WTC11 (cell line): ENCODE measurements around the gene RASL12. TPM values are rescaled to one million over a fixed set of nuclear protein-coding genes. Genes with fewer than 3 reads are reported as not detected.

Source experiments
- ATAC-seq: fragments of 200-7000 bp; cut with Tn5 transposase; 2 replicates; pipeline ENCODE4 v1.10.0; 2021; ENCODE audit warnings: mild to moderate bottlenecking, moderate library complexity
- CTCF ChIA-PET: fragments of 300-600 bp; sonication (Branson Sonifier 250); formaldehyde crosslinking; loops from one replicate; lab custom pipeline; 2021; ENCODE audit warnings: antibody characterized with exemption; lab: Charles Lee
- POLR2A ChIA-PET: fragments of 350-600 bp; sonication (Branson Sonifier 250); formaldehyde crosslinking; loops from one replicate; lab custom pipeline; 2021; ENCODE audit warnings: antibody characterized with exemption; lab: Charles Lee
- DNase-seq: peaks from one replicate; pipeline ENCODE4 v3.0.0; 2021; ENCODE audit warnings: low spot score
- H3K27ac Mint-ChIP-seq: 2 replicates; pipeline ENCODE4 v1.8.0; 2021; ENCODE audit warnings: mixed read lengths
- H3K27me3 Mint-ChIP-seq: 2 replicates; pipeline ENCODE4 v1.8.0; 2021; ENCODE audit warnings: low read depth, mild to moderate bottlenecking, moderate library complexity, mixed read lengths
- H3K36me3 Mint-ChIP-seq: 2 replicates; pipeline ENCODE4 v1.8.0; 2021; ENCODE audit warnings: mixed read lengths
- H3K4me1 Mint-ChIP-seq: 2 replicates; pipeline ENCODE4 v1.8.0; 2022; ENCODE audit warnings: mixed read lengths
- H3K4me3 Mint-ChIP-seq: 2 replicates; pipeline ENCODE4 v1.8.0; 2021; ENCODE audit warnings: mild to moderate bottlenecking, moderate library complexity, mixed read lengths
- H3K9me3 Mint-ChIP-seq: 2 replicates; pipeline ENCODE4 v1.8.0; 2021; ENCODE audit warnings: mixed read lengths
- ATF6 ChIP-seq: sonication (generic); formaldehyde crosslinking; IDR thresholded peaks from 2 replicates; pipeline ENCODE4 v1.8.1; 2023; ENCODE audit warnings: mild to moderate bottlenecking, missing genetic modification reagents
- E2F5 ChIP-seq: sonication (generic); formaldehyde crosslinking; IDR thresholded peaks from 2 replicates; pipeline ENCODE4 v1.8.1; 2022; ENCODE audit warnings: mild to moderate bottlenecking, moderate library complexity, missing genetic modification reagents
- ETV6 ChIP-seq: sonication (generic); formaldehyde crosslinking; IDR thresholded peaks from 2 replicates; pipeline ENCODE4 v1.8.1; 2022; ENCODE audit warnings: mild to moderate bottlenecking, missing genetic modification reagents
- GRHL2 ChIP-seq: fragments of 250-450 bp; sonication (Bioruptor Pico); IDR thresholded peaks from 2 replicates; pipeline ENCODE4 v1.8.0; 2022; ENCODE audit warnings: mild to moderate bottlenecking, moderate library complexity; ENCODE audit not compliant: insufficient replicate concordance, severe bottlenecking
- KAT7 ChIP-seq: sonication (generic); formaldehyde crosslinking; IDR thresholded peaks from 2 replicates; pipeline ENCODE4 v1.8.1; 2023; ENCODE audit warnings: missing genetic modification reagents, mild to moderate bottlenecking, borderline replicate concordance
- MXD4 ChIP-seq: fragments of 250-450 bp; sonication (Bioruptor Pico); IDR thresholded peaks from 2 replicates; pipeline ENCODE4 v1.8.0; 2021; ENCODE audit warnings: mild to moderate bottlenecking, moderate library complexity, borderline replicate concordance
- NFYB ChIP-seq: sonication (generic); formaldehyde crosslinking; conservative IDR thresholded peaks from 2 replicates; pipeline ENCODE4 v1.8.0; 2022; ENCODE audit warnings: low read depth, missing genetic modification reagents
- NR3C1 ChIP-seq: sonication (generic); formaldehyde crosslinking; conservative IDR thresholded peaks from 2 replicates; pipeline ENCODE4 v1.8.1; 2023; ENCODE audit warnings: low read depth, mild to moderate bottlenecking, missing genetic modification reagents
- RELA ChIP-seq: sonication (generic); formaldehyde crosslinking; IDR thresholded peaks from 2 replicates; pipeline ENCODE4 v1.8.1; 2022; ENCODE audit warnings: missing genetic modification reagents, mild to moderate bottlenecking, borderline replicate concordance
- SP1 ChIP-seq: sonication (generic); formaldehyde crosslinking; conservative IDR thresholded peaks from 2 replicates; pipeline ENCODE4 v1.8.1; 2022; ENCODE audit warnings: missing genetic modification reagents
- TCF7 ChIP-seq: sonication (generic); formaldehyde crosslinking; IDR thresholded peaks from 2 replicates; pipeline ENCODE4 v1.8.0; 2022; ENCODE audit warnings: mild to moderate bottlenecking, low read depth, missing genetic modification reagents, moderate library complexity
- TP53 ChIP-seq: sonication (generic); formaldehyde crosslinking; IDR thresholded peaks from 2 replicates; pipeline ENCODE4 v1.8.1; 2023; ENCODE audit warnings: mild to moderate bottlenecking, missing genetic modification reagents
- ZNF219 ChIP-seq: sonication (generic); formaldehyde crosslinking; IDR thresholded peaks from 2 replicates; pipeline ENCODE4 v1.8.0; 2023; ENCODE audit warnings: missing genetic modification reagents, mild to moderate bottlenecking, borderline replicate concordance
- ZNF263 ChIP-seq: sonication (generic); formaldehyde crosslinking; IDR thresholded peaks from 2 replicates; pipeline ENCODE4 v1.8.1; 2022; ENCODE audit warnings: low read depth, mild to moderate bottlenecking, moderate library complexity, missing genetic modification reagents
- total RNA-seq: library from RNA; stranded (reverse); gene quantifications from 3 replicates; pipeline ENCODE4 v1.2.3, GENCODE V29; 2021
- TF ChIP-seq, protein P1 (sequence below): sonication (generic); formaldehyde crosslinking; IDR thresholded peaks from 2 replicates; pipeline ENCODE4 v1.8.1; 2023; ENCODE audit warnings: mild to moderate bottlenecking, missing genetic modification reagents, borderline replicate concordance
- TF ChIP-seq, protein P2 (sequence below): sonication (generic); formaldehyde crosslinking; conservative IDR thresholded peaks from 2 replicates; pipeline ENCODE4 v1.8.1; 2023; ENCODE audit warnings: mild to moderate bottlenecking, low read depth, missing genetic modification reagents, moderate library complexity
- TF ChIP-seq, protein P3 (sequence below): sonication (generic); formaldehyde crosslinking; conservative IDR thresholded peaks from 2 replicates; pipeline ENCODE4 v1.8.1; 2022; ENCODE audit warnings: mild to moderate bottlenecking, missing genetic modification reagents
- TF ChIP-seq, protein P4 (sequence below): sonication (generic); formaldehyde crosslinking; IDR thresholded peaks from 2 replicates; pipeline ENCODE4 v1.8.0; 2022; ENCODE audit warnings: mild to moderate bottlenecking, missing genetic modification reagents

The RASL12 gene
- total RNA-seq, 1 experiment from 2014 or later: 5.6 TPM

DNA sequence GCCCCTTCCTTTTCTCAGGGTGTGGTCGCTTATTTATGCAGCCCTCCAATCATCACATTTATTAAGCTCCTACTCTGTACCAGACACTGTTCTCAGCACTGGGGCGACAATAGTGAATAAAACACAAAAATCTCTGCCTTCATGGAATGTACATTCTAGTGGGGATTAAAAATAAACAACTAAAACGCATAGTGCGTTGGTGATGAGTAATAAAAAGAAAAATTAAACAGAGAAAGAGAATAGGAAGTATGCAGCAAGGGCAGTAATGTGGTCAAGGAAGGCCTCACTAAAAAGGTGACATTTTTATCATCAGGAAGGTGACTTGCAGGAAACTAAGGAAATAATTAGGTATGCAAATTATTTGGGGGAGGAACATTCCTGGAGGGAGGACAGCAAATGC, 17.5 kb downstream of the RASL12 start:
- H3K9me3 Mint-ChIP-seq: no peaks in the 10 kb centered on the region
- DNase-seq: no peak
- no peak overlapping the region for H3K4me3 Mint-ChIP-seq
- ATAC-seq: no peak
- peaks cover 4% of the 10 kb centered on the region; the same call in 1 of the 2 replicates for H3K27me3 Mint-ChIP-seq
- CTCF ChIA-PET: interaction anchor here (1.0 to 20.3 kb wide), 4 partner anchors 16 to 51 kb away, joined by 4 to 292 read pairs (median 102); partner anchors contain the start of gene KBTBD13
- H3K36me3 Mint-ChIP-seq: no peaks in the 10 kb centered on the region
- peaks cover 6% of the 10 kb centered on the region; the same call in 1 of the 2 replicates for H3K4me1 Mint-ChIP-seq
- H3K27ac Mint-ChIP-seq: no peak overlapping the region
- TF ChIP-seq, protein P1, sequence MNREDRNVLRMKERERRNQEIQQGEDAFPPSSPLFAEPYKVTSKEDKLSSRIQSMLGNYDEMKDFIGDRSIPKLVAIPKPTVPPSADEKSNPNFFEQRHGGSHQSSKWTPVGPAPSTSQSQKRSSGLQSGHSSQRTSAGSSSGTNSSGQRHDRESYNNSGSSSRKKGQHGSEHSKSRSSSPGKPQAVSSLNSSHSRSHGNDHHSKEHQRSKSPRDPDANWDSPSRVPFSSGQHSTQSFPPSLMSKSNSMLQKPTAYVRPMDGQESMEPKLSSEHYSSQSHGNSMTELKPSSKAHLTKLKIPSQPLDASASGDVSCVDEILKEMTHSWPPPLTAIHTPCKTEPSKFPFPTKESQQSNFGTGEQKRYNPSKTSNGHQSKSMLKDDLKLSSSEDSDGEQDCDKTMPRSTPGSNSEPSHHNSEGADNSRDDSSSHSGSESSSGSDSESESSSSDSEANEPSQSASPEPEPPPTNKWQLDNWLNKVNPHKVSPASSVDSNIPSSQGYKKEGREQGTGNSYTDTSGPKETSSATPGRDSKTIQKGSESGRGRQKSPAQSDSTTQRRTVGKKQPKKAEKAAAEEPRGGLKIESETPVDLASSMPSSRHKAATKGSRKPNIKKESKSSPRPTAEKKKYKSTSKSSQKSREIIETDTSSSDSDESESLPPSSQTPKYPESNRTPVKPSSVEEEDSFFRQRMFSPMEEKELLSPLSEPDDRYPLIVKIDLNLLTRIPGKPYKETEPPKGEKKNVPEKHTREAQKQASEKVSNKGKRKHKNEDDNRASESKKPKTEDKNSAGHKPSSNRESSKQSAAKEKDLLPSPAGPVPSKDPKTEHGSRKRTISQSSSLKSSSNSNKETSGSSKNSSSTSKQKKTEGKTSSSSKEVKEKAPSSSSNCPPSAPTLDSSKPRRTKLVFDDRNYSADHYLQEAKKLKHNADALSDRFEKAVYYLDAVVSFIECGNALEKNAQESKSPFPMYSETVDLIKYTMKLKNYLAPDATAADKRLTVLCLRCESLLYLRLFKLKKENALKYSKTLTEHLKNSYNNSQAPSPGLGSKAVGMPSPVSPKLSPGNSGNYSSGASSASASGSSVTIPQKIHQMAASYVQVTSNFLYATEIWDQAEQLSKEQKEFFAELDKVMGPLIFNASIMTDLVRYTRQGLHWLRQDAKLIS (CRISPR knock-in tag): no peak
- TF ChIP-seq ZNF263 (CRISPR knock-in tag) (no peak), ETV6 (CRISPR knock-in tag) (no peak), E2F5 (CRISPR knock-in tag) (no peak), TCF7 (CRISPR knock-in tag) (no peak), MXD4 (no peak), GRHL2 (CRISPR knock-in tag) (no peak), SP1 (CRISPR knock-in tag) (no peak)
- TF ChIP-seq, protein P2, sequence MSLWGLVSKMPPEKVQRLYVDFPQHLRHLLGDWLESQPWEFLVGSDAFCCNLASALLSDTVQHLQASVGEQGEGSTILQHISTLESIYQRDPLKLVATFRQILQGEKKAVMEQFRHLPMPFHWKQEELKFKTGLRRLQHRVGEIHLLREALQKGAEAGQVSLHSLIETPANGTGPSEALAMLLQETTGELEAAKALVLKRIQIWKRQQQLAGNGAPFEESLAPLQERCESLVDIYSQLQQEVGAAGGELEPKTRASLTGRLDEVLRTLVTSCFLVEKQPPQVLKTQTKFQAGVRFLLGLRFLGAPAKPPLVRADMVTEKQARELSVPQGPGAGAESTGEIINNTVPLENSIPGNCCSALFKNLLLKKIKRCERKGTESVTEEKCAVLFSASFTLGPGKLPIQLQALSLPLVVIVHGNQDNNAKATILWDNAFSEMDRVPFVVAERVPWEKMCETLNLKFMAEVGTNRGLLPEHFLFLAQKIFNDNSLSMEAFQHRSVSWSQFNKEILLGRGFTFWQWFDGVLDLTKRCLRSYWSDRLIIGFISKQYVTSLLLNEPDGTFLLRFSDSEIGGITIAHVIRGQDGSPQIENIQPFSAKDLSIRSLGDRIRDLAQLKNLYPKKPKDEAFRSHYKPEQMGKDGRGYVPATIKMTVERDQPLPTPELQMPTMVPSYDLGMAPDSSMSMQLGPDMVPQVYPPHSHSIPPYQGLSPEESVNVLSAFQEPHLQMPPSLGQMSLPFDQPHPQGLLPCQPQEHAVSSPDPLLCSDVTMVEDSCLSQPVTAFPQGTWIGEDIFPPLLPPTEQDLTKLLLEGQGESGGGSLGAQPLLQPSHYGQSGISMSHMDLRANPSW (CRISPR knock-in tag): no peak
- TF ChIP-seq, protein P3, sequence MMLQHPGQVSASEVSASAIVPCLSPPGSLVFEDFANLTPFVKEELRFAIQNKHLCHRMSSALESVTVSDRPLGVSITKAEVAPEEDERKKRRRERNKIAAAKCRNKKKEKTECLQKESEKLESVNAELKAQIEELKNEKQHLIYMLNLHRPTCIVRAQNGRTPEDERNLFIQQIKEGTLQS (CRISPR knock-in tag): no peak
- POLR2A ChIA-PET: interaction anchor here (0.7 kb wide), 1 partner anchor 23 kb away, joined by 7 read pairs; no protein-coding TSS in a partner anchor

- H3K9me3 Mint-ChIP-seq: no peaks in the 10 kb centered on the region
- no peak overlapping the region for H3K27ac Mint-ChIP-seq
- ATAC-seq (peak; percentile 97), DNase-seq (peak; percentile 91)
- peak overlapping the region; percentile 48 for H3K4me3 Mint-ChIP-seq
- peaks cover 4% of the 10 kb centered on the region; the same call in 1 of the 2 replicates for H3K27me3 Mint-ChIP-seq
- CTCF ChIA-PET: interaction anchor here (0.6 to 2.1 kb wide), 6 partner anchors 17 to 136 kb away, joined by 3 to 19 read pairs (median 5); partner anchors contain the start of gene CLPX
- POLR2A ChIA-PET: interaction anchor here (0.6 kb wide), 1 partner anchor 36 kb away, joined by 3 read pairs; no protein-coding TSS in a partner anchor
- no peaks in the 10 kb centered on the region for H3K36me3 Mint-ChIP-seq
- peaks cover 11% of the 10 kb centered on the region; the same call in 1 of the 2 replicates for H3K4me1 Mint-ChIP-seq
- TF ChIP-seq, protein P4, sequence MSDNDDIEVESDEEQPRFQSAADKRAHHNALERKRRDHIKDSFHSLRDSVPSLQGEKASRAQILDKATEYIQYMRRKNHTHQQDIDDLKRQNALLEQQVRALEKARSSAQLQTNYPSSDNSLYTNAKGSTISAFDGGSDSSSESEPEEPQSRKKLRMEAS: peak; percentile 50; the same call in 1 of the 2 replicates
- TF ChIP-seq, protein P1 (CRISPR knock-in tag): no peak
- TF ChIP-seq TP53 (CRISPR knock-in tag): no peak
- no peak for TF ChIP-seq RELA (CRISPR knock-in tag)
- peak; percentile 91 for TF ChIP-seq NFYB (CRISPR knock-in tag)
- no peak for TF ChIP-seq NR3C1 (CRISPR knock-in tag)
- TF ChIP-seq ATF6 (CRISPR knock-in tag): no peak
- TF ChIP-seq ZNF219 (CRISPR knock-in tag): no peak
- no peak for TF ChIP-seq KAT7 (CRISPR knock-in tag)
These were observed 18.4 kb downstream of the RASL12 start for GRCh38 chr15:65049418-65049840.
